SW 1271 (cell line): ENCODE results near the gene PLEKHG2.

Experiments
- DNase-seq, 2 experiments: peaks; one replicate each; lab custom pipeline; 2025; lab: John Stamatoyannopoulos, UW

The PLEKHG2 gene

GRCh38 chr19:39419003-39419402, 6.5 kb downstream of the PLEKHG2 start:
- no peak for DNase-seq

- DNase-seq: no peak
These were observed 8.3 kb downstream of the PLEKHG2 start for GRCh38 chr19:39420769-39421168.

- DNase-seq: no peak
These were observed 9.6 kb downstream of the PLEKHG2 start for GRCh38 chr19:39422020-39422419.

DNA sequence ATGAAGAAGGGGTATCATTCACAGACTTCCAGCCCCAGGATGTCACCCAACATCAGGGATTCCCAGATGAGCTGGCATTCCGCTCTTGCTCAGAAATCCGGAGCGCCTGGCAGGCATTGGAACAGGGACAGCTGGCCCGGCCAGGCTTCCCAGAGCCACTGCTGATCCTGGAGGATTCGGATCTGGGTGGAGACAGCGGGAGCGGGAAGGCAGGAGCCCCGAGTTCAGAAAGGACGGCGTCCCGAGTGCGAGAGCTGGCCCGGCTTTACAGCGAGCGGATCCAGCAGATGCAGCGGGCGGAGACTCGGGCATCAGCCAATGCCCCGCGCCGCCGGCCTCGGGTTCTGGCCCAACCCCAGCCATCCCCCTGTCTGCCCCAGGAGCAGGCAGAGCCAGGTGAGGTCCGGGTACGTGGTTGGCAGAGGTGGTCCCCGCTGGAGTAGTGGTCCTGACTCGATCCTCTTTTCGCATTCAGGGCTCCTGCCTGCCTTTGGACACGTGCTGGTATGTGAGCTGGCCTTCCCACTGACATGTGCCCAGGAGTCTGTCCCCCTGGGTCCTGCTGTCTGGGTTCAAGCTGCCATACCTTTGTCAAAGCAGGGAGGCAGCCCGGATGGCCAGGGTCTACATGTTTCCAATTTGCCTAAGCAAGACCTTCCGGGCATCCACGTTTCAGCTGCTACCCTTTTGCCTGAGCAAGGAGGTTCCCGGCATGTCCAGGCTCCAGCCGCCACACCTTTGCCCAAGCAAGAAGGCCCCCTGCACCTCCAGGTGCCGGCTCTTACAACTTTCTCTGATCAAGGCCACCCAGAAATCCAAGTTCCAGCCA, 11.0 kb downstream of the PLEKHG2 start:
- DNase-seq: no peak

GRCh38 chr19:39424934-39425333, 12.5 kb downstream of the PLEKHG2 start:
- no peak for DNase-seq

GRCh38 chr19:39425744-39426143, 13.3 kb downstream of the PLEKHG2 start:
- DNase-seq: no peak

GRCh38 chr19:39426170-39426569, 13.7 kb downstream of the PLEKHG2 start:
- DNase-seq: no peak

- no peak for DNase-seq
These were observed 15.2 kb downstream of the PLEKHG2 start for GRCh38 chr19:39427707-39428106.

DNA sequence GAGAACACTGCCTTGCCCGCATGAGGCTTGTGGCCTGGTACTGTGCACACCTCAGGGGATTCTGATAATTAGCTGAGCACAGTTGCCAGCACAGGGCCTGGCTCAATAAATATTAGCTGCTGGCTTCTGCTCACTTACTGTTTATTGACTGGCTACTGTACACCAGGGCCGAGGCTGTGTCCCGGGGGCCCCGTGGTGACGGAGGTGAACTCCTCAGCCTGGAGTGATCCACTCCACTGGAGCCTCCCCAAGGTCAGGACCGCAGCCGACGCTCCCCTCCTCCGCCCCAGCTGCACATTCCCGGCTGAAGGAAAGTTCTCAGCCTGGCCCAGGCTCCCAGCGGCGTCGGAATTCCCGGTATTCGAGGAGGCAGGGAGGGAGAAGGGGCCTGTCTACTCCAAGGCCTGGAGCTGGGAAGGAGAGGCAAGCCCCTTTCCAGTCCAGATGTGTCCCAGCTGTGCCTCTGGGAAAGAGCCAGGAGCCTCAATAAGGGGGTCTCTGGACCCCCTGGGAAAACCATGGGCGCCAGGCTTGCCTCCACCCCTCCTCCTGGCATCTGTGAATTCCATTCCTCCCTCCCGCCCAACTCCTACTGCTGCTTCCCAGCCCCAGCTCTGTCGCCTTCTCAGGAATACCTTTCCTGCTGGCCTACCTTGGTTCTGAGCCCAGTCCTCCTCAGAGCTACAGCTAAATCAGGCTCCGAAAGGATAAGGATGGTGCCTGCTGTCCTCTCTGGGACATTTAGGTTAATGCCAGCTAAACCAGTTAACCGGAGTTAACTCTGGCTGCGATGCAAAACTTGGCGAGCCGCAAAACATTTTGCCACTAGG, 16.0 kb downstream of the PLEKHG2 start:
- no peak for DNase-seq

DNA sequence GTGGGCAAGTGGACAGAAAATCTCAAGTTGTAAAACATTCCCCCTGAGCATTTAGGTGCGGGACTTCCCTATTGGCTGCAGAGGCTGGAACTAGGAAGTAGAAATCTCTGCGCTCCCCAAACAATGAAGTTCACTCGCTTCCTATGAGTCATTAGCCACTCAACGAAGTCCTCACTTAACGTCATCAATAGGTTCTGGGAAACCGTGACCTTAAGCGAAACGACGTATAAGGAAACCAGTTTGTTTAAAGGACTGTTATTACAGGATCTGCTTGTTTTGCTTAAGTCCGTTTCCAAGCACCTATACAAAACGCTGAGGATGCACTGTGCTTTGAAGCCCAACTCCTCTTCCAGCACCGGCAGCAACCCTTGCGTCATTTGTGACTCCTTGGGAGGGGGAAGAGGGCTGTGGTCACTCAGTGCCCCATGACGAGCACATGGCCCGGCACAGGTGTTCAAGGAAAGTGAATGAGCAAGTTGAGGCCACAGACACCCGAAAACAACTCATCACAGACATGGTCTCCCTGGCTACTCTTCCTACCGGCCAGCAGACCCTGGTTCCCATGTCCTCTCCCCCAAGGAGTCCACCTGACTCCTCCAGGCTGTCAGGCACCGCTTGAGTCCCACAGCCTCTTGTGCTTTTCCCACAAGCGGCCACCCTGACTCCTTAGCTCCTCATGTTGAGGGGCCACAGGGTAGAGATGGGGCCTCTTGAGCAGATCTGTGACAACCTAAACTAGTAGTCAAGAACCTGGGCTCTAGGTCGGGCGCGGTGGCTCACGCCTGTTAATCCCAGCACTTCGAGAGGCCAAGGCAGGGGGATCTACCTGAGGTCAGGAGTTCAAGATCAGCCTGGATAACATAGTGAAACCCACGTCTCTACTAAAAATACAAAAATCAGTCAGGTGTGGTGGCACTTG, 18.5 kb downstream of the PLEKHG2 start:
- peak; percentile 72 to 89 for DNase-seq

DNA sequence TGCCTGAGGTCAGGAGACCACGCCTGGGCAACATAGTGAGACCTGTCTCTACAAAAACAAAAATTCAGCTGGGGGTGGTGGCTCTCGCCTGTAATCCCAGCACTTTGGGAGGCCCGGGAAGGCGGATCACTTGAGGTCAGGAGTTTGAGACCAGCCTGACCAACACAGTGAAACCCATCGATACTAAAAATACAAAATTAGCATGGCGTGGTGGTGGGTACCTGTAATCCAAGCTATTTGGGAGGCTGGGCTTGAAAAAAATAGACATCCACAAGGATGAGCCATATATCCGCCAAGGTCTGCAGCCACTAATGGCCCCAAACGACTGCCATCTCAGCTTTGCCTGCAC, 20.2 kb downstream of the PLEKHG2 start:
- no peak for DNase-seq

DNA sequence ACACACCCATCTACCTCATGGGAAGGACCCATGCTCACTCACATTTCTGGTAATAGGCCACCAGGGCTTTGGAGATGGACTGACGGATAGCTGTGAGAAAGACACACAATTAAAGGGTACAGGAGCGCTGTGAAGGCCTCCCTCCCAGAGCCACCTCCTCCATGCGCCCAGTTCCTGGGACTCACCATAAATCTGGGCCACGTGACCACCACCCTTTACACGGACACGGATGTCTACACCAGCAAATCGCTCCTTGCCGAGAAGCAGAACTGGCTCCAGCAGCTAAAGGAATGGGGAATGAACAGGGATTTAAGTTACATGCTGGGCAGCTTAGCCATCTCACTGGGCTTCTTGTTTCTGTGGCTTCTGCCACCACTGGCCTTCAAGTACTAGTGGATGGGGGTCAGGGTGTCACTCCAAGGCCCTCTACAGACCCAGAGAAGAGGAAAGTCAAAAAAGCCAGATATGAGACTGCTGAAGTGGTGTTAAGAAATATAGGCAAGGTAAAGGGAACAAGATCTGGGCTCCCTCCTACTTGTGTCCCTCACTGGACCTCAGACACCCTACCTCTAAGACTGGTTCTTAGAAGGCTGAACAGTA, 21.1 kb downstream of the PLEKHG2 start:
- no peak for DNase-seq

DNA sequence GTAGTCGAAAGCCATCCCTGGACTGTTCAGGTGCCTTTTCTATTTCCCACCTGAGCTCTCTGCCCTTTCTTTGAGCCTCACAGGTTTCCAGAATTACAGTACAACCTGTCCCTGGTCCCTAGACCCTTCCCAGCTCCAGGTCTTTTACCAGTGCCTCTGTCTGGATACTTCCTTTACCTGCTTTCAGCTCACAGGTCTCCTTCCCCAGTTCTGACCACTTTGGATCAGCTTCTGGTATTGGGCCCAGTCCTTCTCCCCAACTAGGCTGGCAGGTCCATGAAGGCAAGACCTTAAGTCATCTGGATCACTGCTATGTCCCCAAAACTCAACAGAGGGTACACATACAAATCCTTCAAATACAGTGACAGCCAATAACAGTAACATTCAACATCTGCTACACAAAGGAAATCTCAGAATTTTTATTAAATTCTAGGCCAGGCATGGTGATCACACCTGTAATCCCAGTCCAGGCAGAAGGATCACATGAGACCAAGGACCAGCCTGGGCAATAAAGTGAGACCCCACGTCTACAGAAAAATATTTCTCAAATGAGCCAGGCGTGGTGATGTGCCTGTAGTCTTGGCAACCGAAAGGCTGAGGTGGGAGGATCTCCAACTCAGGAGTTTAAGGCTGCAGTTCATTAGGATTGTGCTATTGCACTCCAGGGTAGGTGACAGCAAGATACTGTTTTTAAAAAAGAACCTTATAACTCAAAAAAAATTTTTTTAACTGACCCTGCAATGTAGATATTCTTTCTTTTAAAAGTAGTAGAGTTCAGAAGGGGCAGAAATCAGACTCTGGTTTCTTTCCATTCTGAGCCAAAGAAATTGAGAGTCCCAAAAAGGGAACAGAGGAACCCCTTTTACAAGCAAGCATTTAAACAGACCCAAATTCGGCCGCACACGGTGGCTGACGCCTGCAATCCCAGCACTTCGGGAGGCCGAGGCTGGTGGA, 21.9 kb downstream of the PLEKHG2 start:
- DNase-seq: no peak

GRCh38 chr19:39435499-39436349, 23.3 kb downstream of the PLEKHG2 start, which contains the start of gene RPS16:
TSS of gene RPS16 (minus strand) at chr19:39435949. CDS start at chr19:39435895, 54 bp downstream.
- DNase-seq: peak; percentile 73 to 92

GRCh38 chr19:39436350-39436716, 23.9 kb downstream of the PLEKHG2 start:
- DNase-seq: no peak

GRCh38 chr19:39438270-39438934, 25.9 kb downstream of the PLEKHG2 start:
- no peak for DNase-seq

DNA sequence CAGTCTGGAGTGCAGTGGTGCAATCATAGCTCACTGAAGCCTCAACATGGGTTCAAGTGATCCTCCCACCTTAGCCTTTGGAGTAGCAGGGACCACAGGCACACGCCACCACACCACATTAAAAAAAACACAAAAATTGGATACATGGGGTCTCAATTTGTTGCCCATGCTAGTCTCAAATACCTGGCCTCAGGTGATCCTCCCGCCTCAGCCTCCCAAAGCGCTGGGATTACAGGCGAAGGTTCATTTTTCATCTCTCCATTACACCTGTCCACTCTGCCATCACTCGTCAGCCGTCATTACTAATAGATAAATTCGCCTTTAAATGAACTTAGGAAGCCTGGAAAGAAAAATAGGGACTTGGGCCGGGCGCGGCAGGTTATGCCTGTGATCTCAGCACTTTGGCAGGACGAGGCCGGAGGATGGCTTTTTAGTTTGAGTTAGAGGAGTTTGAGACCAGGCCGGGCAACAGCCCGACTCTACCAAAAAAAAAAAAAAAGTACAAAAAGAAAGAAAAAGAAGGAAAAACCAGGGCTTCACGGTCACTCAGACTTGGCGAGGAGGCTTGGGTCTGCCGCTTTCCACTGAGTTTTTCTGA, 32.2 kb downstream of the PLEKHG2 start:
- DNase-seq: no peak
